ENCODE results near the gene LMO2. TPM values are rescaled to one million over a fixed set of nuclear protein-coding genes. Genes with fewer than 3 reads are reported as not detected.

Gene LMO2
- 1 to 10 TPM; 2.8 to 9.6 (median 5.6) TPM for total RNA-seq
- total RNA-seq (2013), result 7.7 TPM

GRCh38 chr11:33891714-33892327, at the start of gene LMO2:
Gene LMO2, minus strand, starts transcription at chr11:33892076. Its CDS starts 22,360 bp downstream, at chr11:33869716.
- Mint-ChIP-seq H3K36me3 (no peaks in the 10 kb centered on the region), H3K4me1 (peaks cover 37 to 46% of the 10 kb centered on the region in 2 donors)

GRCh38 chr11:33940538-33940815, 48.6 kb upstream of the LMO2 start:
- Histone ChIP-seq H3K27me3 (ENCODE audit: control insufficient read depth, insufficient read depth, low read length) (no peaks in the 10 kb centered on the region), H3K27ac (ENCODE audit: low read length) (no peak overlapping the region), H3K4me3 (ENCODE audit: low read length) (no peak overlapping the region), H3K36me3 (ENCODE audit: control insufficient read depth, insufficient read depth, low read length) (no peaks in the 10 kb centered on the region), H3K4me1 (ENCODE audit: control insufficient read depth, insufficient read depth, low read length) (no peaks in the 10 kb centered on the region), H3K9me3 (ENCODE audit: control insufficient read depth, insufficient read depth, low read length) (no peaks in the 10 kb centered on the region)
- no peak for ATAC-seq
- no peak overlapping the region for H3K27ac Mint-ChIP-seq
- WGBS (ENCODE audit: insufficient coverage), result 81% methylated on average over 2 of the region's 2 CpGs
- no peaks in the 10 kb centered on the region for H3K9me3 Mint-ChIP-seq
- H3K36me3 Mint-ChIP-seq, result no peaks in the 10 kb centered on the region
- peaks cover 12 to 22% of the 10 kb centered on the region in 2 donors for H3K27me3 Mint-ChIP-seq (ENCODE audit: low read depth in 2 of 2)
- no peak overlapping the region for H3K4me3 Mint-ChIP-seq
- TF ChIP-seq CTCF (IDR thresholded peaks at IDR 0.05), result no peak
- no peak for DNase-seq
- intact Hi-C loops (cut with micrococcal nuclease), result no loop called here
- H3K4me1 Mint-ChIP-seq, result no peaks in the 10 kb centered on the region

More at GRCh38 chr11:33891714-33892327, at the start of gene LMO2:
- intact Hi-C loops (cut with micrococcal nuclease), result no loop called here
- H3K9me3 ChIP-seq (ENCODE audit: control insufficient read depth, insufficient read depth, low read length), result no peaks in the 10 kb centered on the region
- Mint-ChIP-seq H3K27me3 (ENCODE audit: low read depth in 2 of 2) (peaks cover 64 to 90% of the 10 kb centered on the region in 2 donors), H3K4me3 (peak within 1 kb of the TSS; percentile 85), H3K27ac (peak within 1 kb of the TSS; percentile 66 to 70), H3K9me3 (no peaks in the 10 kb centered on the region)
- WGBS (ENCODE audit: insufficient coverage), result 60% methylated on average over 9 of the region's 9 CpGs
- H3K4me1 ChIP-seq (ENCODE audit: control insufficient read depth, insufficient read depth, low read length), result peaks cover 49% of the 10 kb centered on the region
- H3K4me3 ChIP-seq (ENCODE audit: low read length), result no peak within 1 kb of the TSS
- H3K27me3 ChIP-seq (ENCODE audit: control insufficient read depth, insufficient read depth, low read length), result peaks cover 66% of the 10 kb centered on the region
- H3K27ac ChIP-seq (ENCODE audit: low read length), result no peak within 1 kb of the TSS
- no peaks in the 10 kb centered on the region for H3K36me3 ChIP-seq (ENCODE audit: control insufficient read depth, insufficient read depth, low read length)
- DNase-seq (no peak), ATAC-seq (peak in 1 of 3 donors; percentile 6)
- no peak for TF ChIP-seq CTCF (IDR thresholded peaks at IDR 0.05)

GRCh38 chr11:33936725-33937604, 45.1 kb upstream of the LMO2 start:
- Mint-ChIP-seq H3K27me3 (ENCODE audit: low read depth in 2 of 2) (peaks cover 16 to 24% of the 10 kb centered on the region in 2 donors), H3K9me3 (peaks cover under 1 to 6% of the 10 kb centered on the region in 2 donors), H3K36me3 (peaks cover 8% of the 10 kb centered on the region), H3K4me3 (no peak overlapping the region), H3K4me1 (peaks cover 12 to 25% of the 10 kb centered on the region in 2 donors), H3K27ac (no peak overlapping the region)
- H3K4me1 ChIP-seq (ENCODE audit: control insufficient read depth, insufficient read depth, low read length), result peaks cover 10% of the 10 kb centered on the region
- no peak overlapping the region for H3K4me3 ChIP-seq (ENCODE audit: low read length)
- H3K27me3 ChIP-seq (ENCODE audit: control insufficient read depth, insufficient read depth, low read length), result no peaks in the 10 kb centered on the region
- H3K36me3 ChIP-seq (ENCODE audit: control insufficient read depth, insufficient read depth, low read length), result no peaks in the 10 kb centered on the region
- 52% methylated on average over 14 of the region's 15 CpGs for WGBS (ENCODE audit: insufficient coverage)
- DNase-seq, result no peak
- H3K9me3 ChIP-seq (ENCODE audit: control insufficient read depth, insufficient read depth, low read length), result peaks cover 7% of the 10 kb centered on the region
- no peak for ATAC-seq
- no peak overlapping the region for H3K27ac ChIP-seq (ENCODE audit: low read length)
- intact Hi-C loops (cut with micrococcal nuclease), result no loop called here
- TF ChIP-seq CTCF (IDR thresholded peaks at IDR 0.05), result no peak

Data from natural killer cell (primary cell).